Muscle of arm (tissue), 12 donors: ENCODE measurements around the gene RBM48. TPM values are rescaled to one million over a fixed set of nuclear protein-coding genes. Genes with fewer than 3 reads are reported as not detected.
"Not testable (repeated sequence)": the region's sequence is repeated elsewhere in the genome, so short reads cannot be mapped to it uniquely, and the experiment has no call there.

ENCODE experiments used
- DNase-seq: peaks from one replicate; pipeline ENCODE4 v3.0.0-alpha.2; 2013
- polyA plus RNA-seq, 12 donors: library from polyadenylated mRNA; unstranded; fragments of 120-200 nt; gene quantifications; one replicate each; pipeline ENCODE4 v1.2.1, GENCODE V29; 2013; ENCODE audit not compliant: insufficient read length in 12 of 12

RBM48 gene
- polyA plus RNA-seq, 12 donors: 9.6 to 17.4 (median 13.9) TPM; not detected in 1

DNA sequence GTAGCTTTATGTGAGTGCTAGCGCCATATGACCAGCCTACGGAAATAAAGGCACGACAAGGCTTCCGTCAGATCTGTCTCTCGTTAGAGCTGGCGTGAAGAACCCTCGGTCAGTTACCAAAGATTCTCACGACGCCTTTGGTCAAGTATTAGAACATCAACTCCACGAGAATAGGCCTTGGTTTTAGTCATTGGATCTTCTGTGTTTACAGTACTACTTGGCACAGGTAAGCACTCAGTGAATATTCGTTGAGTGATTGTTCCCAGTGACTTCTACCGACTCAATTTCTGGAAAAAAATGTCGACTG is 316 bp downstream of the RBM48 start:
- no peak for DNase-seq

DNA sequence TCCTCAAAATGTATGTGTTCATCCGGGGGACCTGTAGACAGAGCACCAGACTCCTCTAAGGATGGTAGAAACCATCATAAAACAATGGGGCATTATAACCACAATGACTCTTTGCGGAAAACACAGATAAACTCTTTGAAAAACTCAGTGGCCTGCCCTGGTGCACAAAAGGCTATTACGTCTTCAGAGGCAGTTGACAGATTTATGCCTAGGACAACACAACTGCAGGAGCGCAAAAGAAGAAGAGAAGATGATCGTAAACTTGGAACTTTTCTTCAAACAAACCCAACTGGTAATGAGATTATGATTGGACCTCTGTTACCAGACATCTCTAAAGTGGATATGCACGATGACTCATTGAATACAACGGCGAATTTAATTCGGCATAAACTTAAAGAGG is 6.0 kb downstream of the RBM48 start:
- no peak for DNase-seq

DNA sequence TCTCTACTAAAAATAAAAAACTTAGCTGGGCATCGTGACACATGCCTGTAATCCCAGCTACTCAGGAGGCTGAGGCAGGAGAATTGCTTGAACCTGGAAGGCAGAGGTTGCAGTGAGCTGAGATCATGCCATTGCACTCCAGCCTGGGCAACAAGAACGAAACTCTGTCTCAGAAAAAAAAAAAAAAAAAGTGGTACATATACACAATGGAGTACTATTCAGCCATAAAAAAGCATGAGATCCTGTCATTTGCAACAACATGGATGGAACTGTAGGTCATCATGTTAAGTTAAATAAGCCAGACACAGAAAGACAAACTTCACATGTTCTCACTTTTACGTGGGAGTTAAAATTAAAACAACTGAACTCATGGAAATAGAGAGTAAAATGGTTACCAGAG is 14.9 kb downstream of the RBM48 start:
- not testable (repeated sequence) for DNase-seq

DNA sequence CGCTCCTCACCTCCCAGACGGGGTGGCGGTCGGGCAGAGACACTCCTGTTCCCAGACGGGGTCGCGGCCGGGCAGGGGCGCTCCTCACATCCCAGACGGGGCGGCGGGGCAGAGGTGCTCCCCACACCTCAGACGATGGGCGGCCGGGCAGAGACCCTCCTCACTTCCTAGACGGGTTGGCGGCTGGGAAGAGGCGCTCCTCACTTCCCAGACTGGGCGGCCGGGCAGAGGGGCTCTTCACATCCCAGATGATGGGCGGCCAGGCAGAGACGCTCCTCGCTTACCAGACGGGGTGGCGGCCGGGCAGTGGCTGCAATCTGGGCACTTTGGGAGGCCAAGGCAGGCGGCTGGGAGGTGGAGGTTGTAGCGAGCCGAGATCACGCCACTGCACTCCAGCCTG is 16.5 kb downstream of the RBM48 start:
- not testable (repeated sequence) for DNase-seq

DNA sequence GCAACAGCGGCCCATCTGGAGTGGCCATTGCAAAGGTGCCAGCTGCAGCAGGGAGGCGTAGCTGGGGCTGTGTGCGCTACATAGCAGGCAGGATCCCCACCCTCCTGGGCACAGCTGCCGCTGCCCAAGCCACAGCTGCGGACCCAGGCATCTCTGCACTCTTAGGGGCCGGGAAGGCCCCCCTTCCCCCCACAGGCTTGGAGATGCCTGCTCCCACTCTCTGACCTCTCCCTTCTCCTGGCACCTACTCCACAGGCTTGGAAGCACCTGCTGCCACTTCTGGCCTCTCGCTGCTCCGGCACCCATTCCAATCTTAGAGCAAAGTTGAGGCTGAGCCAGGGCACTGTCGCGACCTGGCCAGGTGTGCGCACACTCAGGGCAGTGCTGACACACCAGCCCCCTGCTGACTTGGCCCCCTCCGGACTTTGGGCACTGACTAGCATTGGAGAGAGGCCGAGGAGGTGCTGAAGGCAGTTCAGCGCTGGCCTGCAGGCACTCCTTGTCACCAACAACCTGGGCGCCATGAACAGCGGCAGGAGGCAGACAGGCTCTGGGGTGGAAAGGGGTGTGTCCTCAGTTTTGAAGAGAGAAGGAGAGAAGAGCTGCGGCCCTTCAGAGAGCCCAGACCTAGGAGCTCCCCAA is 18.4 kb downstream of the RBM48 start:
- no peak for DNase-seq

DNA sequence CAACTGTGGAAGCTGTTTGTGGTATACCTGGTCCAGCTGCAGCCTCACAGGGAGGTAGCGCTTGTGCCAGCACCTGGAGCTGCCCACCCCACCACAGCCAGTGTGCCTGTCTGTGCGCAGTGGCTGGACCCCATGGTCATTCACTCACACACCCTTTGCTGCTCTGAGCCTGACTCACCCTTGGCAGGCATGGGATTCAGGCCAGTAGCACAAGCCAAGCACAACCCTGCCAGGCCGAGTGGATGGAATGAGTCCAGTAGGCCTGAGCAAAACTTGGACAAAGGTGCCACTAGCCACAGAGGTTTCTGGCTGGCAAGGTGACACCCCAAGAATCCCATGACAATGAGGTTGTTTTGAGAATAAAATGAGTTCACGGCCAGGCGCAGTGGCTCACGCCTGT is 19.0 kb downstream of the RBM48 start:
- no peak for DNase-seq

DNA sequence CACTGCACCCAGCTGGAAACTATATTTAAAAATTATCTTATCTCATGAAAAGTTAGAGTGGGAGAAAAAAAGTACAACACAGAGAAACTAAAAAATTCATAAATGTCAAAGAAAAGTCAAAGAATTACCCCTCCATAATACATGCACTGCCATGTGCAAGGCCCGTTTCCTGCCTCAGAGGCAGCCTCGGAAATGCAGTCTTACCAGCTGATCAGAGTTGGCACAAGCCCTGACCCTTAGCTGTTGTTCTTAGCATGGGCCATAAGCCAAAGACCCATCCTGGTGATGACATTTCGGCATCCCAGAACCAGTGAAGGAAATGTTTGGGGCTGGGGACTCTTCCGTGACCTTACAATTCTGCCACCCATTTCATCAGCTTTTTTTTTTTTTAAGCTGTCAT is 21.6 kb downstream of the RBM48 start:
- DNase-seq: no peak

DNA sequence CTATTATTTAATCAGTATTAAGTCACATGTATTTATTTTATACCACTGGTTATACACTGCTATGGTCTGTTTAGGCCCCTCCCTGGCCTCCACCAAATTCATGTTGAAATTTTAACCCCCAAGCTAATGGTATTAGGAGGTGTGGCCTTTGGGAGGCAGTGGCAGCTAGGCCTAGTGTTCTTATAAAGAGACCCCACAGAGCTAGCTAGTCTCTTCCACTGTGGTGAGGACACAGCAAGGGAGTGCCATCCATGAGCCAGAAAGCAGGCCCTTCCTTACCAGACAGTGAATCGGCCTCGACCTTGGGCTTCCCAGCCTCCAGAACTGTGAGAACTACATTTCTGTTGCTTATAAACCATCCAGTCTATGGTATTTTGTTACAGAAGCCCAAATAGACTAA is 28.7 kb downstream of the RBM48 start:
- DNase-seq: no peak

DNA sequence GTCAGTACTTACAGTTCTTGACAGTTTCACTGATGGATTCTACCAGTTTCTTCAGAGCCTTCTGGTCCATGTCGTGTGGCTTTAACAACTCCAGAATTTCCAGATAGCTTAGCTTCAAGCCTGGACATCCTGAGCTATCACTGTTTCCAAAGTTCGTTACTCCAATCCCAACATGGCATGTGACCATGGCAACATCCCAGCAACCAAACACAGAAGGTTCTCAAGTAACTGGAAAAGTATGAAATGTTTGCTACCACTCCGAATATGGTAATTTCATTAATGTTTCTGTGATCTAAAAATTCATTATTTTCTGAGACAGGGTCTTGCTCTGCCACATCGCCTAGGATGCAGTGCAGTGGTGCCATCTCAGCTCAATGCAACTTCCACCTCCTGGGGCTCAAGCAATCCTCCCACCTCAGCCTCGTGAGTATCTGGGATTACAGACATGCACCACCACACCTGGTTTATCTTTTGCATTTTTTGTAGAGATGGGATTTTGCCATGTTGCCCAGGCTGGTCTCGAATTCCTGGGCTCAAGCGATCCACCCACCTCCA is 29.3 kb downstream of the RBM48 start:
- DNase-seq: no peak

DNA sequence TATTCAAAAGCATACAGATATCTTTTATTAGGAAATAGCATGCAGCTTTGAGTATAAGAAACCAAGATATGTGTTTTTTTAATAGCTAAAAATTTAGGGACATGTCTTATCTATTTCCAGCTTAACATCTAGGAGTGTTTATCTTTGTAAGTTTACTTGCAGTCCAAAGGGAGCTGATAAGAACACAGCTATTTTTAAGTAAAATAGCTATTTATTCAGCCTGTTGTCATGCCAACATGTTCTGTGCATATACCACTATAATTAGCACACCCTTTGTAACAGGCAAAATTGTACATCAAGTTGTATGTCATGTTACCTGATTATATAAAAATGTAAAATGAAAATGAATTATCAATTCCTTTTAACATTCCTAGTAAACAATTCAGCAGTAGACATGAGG is 32.0 kb downstream of the RBM48 start:
- DNase-seq: no peak

DNA sequence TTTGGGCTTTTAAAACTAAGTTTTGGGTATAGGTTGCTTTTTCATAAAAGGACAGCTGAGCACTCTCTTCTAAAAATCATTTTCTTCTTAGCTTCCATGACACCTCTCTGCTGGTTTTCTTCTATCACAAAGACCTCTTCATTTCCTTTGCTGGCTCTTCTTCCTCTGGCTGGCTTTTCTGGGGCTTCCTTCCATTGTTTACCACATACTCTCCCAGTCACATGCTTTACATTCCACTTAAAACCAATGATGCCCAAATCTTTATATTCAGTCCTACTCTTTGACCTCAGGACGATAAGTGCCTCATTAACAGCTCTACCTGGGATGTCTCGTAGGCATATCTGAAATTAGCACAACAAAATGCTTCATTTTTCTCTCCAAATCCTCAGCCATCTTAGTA is 34.8 kb downstream of the RBM48 start:
- no peak for DNase-seq

DNA sequence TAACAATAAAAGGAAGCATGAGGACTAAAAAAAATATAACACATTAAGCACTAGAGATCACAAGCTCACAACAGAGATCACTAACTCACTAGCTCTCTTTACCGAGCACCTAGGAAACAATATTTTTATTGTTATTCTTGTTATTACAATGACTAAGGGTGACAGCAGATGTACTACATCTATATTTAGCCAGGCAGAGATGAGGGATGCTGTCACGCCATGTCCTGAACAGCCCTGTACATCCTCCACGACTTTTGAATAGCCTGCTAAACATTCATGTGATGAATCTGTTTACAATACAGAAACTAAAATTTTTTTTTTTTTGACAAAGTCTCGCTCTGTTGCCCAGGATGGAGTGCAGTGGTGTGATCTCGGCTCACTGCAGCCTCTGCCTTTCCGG is 38.9 kb downstream of the RBM48 start:
- no peak for DNase-seq

DNA sequence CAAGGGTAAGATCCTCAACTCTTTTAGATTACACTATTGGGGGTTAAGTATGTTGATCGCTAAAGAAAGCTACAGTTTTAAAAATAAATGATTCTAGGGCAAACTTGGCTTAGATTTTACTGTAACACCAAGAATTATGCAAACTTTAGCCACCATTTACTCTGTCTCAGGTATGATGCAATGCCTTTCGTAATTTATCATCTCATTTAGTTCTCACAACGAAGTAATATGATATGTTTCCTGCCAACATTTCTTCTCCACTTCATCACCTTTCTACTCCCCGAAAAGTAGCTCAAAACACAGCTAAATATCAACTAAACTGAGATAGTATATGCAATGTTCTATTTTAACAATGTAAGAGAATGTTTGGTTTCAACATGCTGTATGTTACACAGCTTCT is 40.5 kb downstream of the RBM48 start:
- DNase-seq: no peak

DNA sequence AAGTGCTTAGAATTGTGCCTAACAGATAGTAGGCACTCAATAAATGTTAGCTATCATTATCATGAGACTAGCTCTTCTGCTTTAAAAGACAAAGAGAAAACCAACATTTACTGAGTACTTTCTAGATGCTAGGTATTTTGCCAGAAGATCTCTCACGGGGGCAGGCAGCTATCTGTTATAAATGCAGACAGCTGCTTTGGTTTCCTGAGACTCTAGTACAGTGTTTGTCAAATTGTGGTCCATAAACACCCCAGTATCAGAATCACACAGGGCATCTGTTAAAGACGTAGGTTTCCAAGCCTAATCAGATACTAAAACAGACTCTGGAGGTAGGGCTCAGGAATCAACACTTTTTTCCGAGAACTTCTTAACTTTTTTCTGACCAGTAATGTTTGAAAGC is 47.7 kb downstream of the RBM48 start:
- DNase-seq: no peak

DNA sequence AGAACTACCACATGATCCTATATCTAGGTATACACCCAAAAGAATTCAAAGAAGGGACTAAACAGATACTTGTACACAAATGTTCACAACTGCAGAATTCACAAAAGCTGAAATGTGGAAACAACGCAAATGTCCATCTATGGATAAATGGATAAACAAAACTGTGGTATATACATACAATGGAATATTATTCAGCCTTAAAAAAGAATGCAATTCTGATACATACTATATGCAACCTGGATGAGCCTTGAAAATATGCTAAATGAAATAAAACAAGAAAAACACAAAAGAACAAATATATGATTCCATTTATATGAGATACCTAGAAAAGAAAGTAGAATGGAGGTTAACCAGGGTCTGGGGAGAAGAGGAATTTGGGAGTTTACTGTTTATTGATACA is 54.4 kb downstream of the RBM48 start:
- no peak for DNase-seq

DNA sequence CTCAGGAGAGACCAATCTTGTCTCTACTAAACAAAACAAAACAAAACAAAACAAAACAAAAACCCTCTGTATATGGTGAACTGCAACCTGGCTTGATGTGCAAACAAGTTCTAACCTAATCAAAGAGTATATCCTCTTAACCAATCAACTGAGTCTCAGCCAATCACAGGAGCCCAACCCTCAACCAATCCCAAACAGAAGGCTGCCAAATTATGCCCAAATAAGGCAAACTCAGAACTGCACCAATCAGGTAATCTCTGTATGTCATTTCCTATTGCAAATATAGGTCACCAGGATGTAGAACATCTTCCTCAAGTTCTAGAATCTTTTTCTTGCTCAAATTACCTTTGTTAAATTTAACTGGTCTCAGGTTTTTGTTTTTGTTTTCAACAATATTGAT is 56.4 kb downstream of the RBM48 start:
- no peak for DNase-seq

DNA sequence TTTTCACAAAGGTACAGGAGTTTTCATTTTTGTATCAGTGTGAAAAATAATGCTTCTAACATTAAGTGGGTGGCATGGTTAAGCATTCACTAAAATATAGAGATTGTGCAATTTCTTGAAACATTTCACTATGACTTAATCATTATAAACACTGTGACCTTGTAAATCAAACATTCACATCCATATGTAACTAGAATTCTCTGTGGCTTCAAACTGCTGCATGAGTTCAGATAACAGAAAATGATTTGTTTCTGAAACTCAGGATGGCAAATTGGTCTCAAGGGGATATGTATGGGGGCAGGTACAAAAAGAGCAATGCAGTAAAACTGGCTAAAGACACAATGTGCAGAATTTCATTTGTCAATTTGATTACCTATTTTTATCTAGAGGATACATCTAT is 57.8 kb downstream of the RBM48 start:
- no peak for DNase-seq

DNA sequence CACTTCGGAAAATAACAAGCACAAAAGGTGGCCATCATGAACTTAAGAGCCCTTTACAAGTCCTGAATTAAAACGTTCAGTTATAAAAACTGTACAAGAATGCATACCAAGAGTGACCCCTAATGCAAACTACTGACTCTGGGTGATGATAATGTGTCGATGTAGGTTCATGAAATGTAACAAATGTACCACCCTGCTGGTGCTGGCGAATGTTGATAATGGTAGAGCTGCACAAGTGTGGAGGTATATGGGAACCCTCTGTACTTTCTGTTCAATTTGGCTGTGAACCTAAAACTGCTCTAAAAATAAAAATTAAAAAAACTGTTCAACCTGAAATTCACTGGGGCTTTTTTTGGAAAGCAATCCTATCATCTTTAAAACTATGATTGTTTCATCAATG is 58.2 kb downstream of the RBM48 start:
- no peak for DNase-seq

Other genes with a start within 250 kb of the RBM48 start
- gene GATAD1, start 81.3 kb upstream of the RBM48 start, polyA plus RNA-seq: 10 to 100 TPM in 11 of 12 donors, not detected in 1; 19.3 to 43.3 (median 29.5) TPM
- gene ERVW-1, start 50.8 kb upstream of the RBM48 start, polyA plus RNA-seq: 1 to 10 TPM in 7 of 12 donors, under 1 TPM in 3, not detected in 2; 0.39 to 2.4 (median 1.4) TPM
- gene PEX1, start 275 bp upstream of the RBM48 start, polyA plus RNA-seq: 10 to 100 TPM in 11 of 12 donors, not detected in 1; 16.7 to 36.4 (median 28.4) TPM
- gene FAM133B, start 61.6 kb downstream of the RBM48 start, polyA plus RNA-seq: 100 to 1,000 TPM in 1 of 12 donors, 10 to 100 TPM in 10, not detected in 1; 23.5 to 133 (median 33.1) TPM